Measurements from ENCODE around the gene CD2BP2. TPM values are rescaled to one million over a fixed set of nuclear protein-coding genes. Genes with fewer than 3 reads are reported as not detected.
A peak's percentile ranks its signal among the peaks of the same experiment; 100 is the strongest.

The CD2BP2 gene
- total and polyA plus RNA-seq, 2 of the 13 experiments (the other 11 are each of a cell fraction or from before 2014, with no cell fraction given): 24.9 to 54.6 TPM

- peak; percentile 71 for TF ChIP-seq ZNF503 (CRISPR knock-in tag; IDR thresholded peaks at IDR 0.05)
- TF ChIP-seq MYPOP (CRISPR knock-in tag; IDR thresholded peaks at IDR 0.05): peak; percentile 62; the same call in 1 of the 2 replicates
- TF ChIP-seq EZH2 (conservative IDR thresholded peaks at IDR 0.05; ENCODE audit: low read depth, low read length): no peak
- peak; percentile 30; the same call in 1 of the 2 replicates for TF ChIP-seq SIX4 (CRISPR knock-in tag; IDR thresholded peaks at IDR 0.05)
- TF ChIP-seq ZNF256 (CRISPR knock-in tag; conservative IDR thresholded peaks at IDR 0.05): peak; percentile 70; the same call in 1 of the 2 replicates
- peak in 1 of 2 experiments; percentile 75; a peak in 2 of 4 replicates for TF ChIP-seq ATF4 (CRISPR knock-in tag; IDR thresholded peaks at IDR 0.05)
- TF ChIP-seq ZNF225 (CRISPR knock-in tag; IDR thresholded peaks at IDR 0.05): no peak
- no peak for TF ChIP-seq SYNCRIP (IDR thresholded peaks at IDR 0.05; ENCODE audit: insufficient read depth, low read depth, low read length)
- TF ChIP-seq POGZ (CRISPR knock-in tag; IDR thresholded peaks at IDR 0.05): peak; percentile 75
- no peak; the same call in 1 of the 2 replicates for TF ChIP-seq GMEB2 (CRISPR knock-in tag; IDR thresholded peaks at IDR 0.05; ENCODE audit: low read depth)
- TF ChIP-seq ZNF746 (CRISPR knock-in tag; IDR thresholded peaks at IDR 0.05): no peak; the same call in 1 of the 2 replicates
- peak; percentile 73; the same call in 1 of the 2 replicates for TF ChIP-seq ARNT2 (CRISPR knock-in tag; IDR thresholded peaks at IDR 0.05; ENCODE audit: low read depth)
- TF ChIP-seq JUN (CRISPR knock-in tag; IDR thresholded peaks at IDR 0.05): peak; percentile 83
- TF ChIP-seq POGK (CRISPR knock-in tag; conservative IDR thresholded peaks at IDR 0.05): peak; percentile 28
- TF ChIP-seq ATF6 (CRISPR knock-in tag; conservative IDR thresholded peaks at IDR 0.05): no peak
- peak; percentile 91 for TF ChIP-seq GATAD1 (CRISPR knock-in tag; IDR thresholded peaks at IDR 0.05)
- TF ChIP-seq SNAI1 (CRISPR knock-in tag; IDR thresholded peaks at IDR 0.05; ENCODE audit: borderline replicate concordance): no peak; the same call in 1 of the 2 replicates
Observed at GRCh38 chr16:30355144-30355953, at the start of gene CD2BP2 (continued).
